C1 segment of cervical spinal cord (tissue), 14 donors: Measurements from ENCODE around the gene PCSK6.

Experiments
- DNase-seq, 14 donors: peaks; one replicate each; lab custom pipeline; 2025; lab: John Stamatoyannopoulos, UW

The PCSK6 gene

DNA sequence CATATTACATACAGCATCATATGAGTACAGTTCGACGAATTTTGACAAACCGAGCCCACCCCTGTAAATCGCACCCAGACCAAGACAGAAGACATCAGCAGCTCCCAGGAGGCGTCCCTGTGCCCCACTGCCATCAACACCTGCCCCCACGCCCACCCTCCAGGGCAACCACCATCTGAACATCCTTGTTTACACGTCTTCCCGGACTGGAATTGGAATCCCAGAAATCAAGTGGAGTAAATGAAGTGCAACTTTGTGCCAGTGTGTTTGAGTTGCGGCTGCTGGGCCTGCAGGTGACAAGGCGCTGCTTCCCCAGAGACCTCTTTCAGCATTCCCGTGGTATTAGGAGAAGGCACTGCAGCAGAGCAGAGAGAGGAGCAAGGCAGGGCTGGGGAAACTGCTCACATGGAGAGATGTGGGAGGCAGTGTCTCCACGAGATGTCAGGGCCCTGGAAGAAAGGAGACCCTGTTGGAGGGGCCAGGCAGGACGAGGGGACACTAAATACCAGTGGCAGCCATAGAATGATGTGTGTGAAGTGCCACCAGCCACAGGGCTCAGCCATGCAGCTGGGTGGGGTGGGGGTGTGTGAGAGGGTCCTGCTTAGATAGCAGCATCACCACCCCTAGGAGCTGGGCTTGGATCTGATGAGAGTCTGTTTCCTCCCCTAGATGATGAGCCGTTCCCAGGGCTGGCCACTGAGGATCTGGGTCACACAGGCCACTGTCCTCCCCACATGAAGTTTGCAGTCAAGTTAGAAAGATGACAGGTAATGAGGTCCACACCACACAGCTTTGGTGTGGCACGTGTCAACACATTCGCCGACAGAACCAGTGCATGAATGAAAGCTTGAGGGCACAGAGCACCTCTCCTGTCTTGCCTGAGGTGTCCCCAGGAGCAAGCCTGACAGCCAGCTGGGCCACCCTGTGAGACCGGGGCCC is 33.4 kb upstream of the PCSK6 start:
- no peak for DNase-seq

- no peak for DNase-seq
Observed at GRCh38 chr15:101522091-101522490, 32.6 kb upstream of the PCSK6 start.

DNA sequence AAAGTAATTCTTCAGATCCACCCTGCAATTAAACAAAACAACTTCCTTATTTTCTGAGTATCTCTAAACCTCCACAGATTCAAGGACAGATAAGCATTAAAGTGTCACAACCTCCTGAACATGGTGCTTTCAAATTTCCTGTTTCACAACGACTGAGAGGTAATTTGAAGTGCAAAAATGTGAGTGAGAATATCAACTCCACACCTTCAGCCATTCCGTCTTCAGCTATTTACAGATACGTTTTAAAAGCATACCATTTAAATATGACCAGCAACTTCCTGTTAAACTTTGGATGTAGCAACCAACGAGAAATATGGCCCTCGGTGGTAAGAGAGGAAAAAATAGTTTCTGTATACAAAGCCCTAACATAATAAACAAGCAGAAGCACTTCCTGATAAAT is 32.1 kb upstream of the PCSK6 start:
- DNase-seq, result no peak

DNA sequence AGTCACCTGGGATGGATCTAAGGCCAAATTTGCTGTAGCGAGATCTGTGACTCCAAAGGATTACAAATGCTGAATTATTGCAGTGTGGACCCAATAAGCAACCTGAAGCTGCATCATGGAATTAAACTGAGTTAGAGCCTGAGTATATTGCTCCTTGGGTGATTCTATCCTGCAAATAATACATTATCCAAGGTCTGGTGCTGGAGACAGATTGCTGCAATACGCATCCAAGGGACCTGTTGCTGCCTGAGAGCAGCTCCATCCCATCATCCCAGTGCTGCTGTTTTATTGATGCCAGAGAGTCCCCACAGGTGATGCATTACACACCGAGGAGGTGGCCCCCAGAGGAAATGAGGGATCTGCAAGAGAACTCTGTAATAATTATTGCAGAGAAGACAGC is 31.6 kb upstream of the PCSK6 start:
- no peak for DNase-seq

- DNase-seq, result peak in 4 of 14 donors; percentile 27 to 40 (median 34)
Observed at GRCh38 chr15:101520395-101520794, 30.9 kb upstream of the PCSK6 start.

DNA sequence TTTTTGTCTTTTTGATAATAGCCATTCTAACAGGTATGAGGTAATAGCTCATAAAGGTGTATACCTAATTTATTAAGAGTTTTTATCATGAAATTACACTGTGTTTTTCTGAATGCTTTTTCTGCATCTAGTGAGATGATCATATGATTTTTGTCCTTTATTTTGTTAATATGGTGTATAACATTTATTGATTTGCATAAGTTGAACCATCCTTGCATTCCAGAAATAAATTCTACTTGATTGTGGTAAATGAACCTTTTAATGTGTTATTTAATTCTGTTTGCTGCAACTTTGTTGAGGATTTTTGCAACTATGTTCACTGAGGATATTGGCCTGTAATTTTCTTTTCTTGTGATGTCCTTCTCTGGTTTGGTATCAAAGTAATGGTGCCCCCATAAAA is 28.0 kb upstream of the PCSK6 start:
- no peak for DNase-seq

- no peak for DNase-seq
Observed at GRCh38 chr15:101514318-101514717, 24.8 kb upstream of the PCSK6 start.

GRCh38 chr15:101511717-101512116 is 22.2 kb upstream of the PCSK6 start:
- no peak for DNase-seq

GRCh38 chr15:101510212-101511197 is 21.0 kb upstream of the PCSK6 start:
- no peak for DNase-seq

GRCh38 chr15:101509279-101509678 is 19.8 kb upstream of the PCSK6 start:
- DNase-seq, result no peak

GRCh38 chr15:101506491-101506890 is 17.0 kb upstream of the PCSK6 start:
- no peak for DNase-seq

GRCh38 chr15:101505610-101506337 is 16.3 kb upstream of the PCSK6 start:
- DNase-seq, result no peak

GRCh38 chr15:101504866-101505609 is 15.5 kb upstream of the PCSK6 start:
- DNase-seq, result no peak

- DNase-seq, result no peak
Observed at GRCh38 chr15:101504373-101504772, 14.9 kb upstream of the PCSK6 start.

DNA sequence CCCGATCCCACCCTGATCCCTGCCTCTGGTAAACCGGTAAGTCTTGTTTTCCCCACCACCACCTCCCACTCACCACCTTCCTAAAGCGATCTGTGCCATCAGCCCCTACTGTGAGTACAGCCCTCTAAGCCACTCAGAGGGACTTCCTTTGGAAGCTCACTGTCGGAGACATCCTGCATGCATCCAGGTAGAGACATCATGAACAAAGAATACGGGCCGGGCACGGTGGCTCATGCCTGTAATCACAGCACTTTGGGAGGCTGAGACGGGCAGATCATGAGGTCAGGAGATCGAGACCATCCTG is 13.7 kb upstream of the PCSK6 start:
- no peak for DNase-seq

- no peak for DNase-seq
Observed at GRCh38 chr15:101502572-101503295, 13.2 kb upstream of the PCSK6 start.

GRCh38 chr15:101501703-101502373 is 12.3 kb upstream of the PCSK6 start:
- DNase-seq, result peak in 5 of 14 donors; percentile 47 to 73 (median 59)

DNA sequence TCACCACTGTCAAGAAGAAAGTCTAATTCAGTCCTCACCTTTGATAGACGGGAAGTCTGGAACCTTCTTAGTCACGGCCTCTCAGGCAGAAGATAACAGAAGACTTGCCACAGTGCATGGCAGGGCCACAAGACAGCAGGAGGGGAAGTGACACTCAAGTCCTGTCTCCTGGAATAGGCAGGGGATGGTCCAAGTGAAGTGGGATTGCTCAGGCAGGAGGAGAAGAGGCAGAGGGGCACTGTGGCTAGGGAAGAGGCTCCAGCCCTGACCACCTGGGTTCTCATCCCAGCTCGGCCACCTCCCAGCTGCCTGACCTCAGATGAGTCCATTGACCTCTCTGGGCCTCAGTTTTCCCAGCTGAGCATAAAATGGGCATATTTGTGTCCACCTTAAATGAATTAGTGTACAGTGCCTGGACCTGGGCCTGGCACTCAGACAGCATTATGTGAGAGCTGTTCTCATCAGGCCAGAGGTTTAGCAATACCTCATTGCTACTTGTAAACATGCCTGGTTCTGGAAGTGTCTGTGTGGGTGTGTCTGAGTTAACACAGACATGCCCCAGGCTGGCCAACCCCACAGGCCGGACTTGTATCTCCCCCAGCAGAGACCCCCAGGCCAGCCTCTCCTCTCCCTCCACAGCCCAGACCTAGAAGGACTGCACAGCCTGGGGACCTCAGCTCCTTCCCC is 11.5 kb upstream of the PCSK6 start:
- DNase-seq, result no peak
